ENCODE measurements around the gene MXRA5.
"Not testable (repeated sequence)": the region's sequence is repeated elsewhere in the genome, so short reads cannot be mapped to it uniquely, and the experiment has no call there.

The MXRA5 gene

DNA sequence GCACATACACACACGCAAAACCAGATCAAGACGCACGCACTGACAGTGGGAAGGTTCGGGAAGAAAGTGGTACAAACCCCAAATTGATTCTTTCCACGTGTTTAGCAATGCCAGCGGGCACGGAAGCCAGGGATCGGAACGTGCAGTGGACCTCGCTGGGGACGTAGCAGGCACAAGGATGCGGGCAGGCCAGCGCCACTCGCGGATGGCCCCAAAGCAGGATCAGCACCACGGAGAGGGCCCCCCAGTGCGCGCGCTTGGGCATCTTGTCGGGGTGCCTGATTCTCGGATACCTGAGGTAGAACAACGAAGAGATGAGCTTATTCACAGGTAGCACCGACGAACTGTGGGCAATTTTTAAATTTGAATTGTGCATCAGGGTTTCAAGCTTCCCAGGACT, 2.9 kb downstream of the MXRA5 start:
- not testable (repeated sequence) for H3K27ac ChIP-seq (ENCODE audit: low read depth, low read length); H3K36me3 ChIP-seq (ENCODE audit: control insufficient read depth, insufficient read depth, low read length); H3K9me3 ChIP-seq (ENCODE audit: control insufficient read depth, insufficient read depth, low read depth, low read length); H3K4me1 ChIP-seq (ENCODE audit: control insufficient read depth, insufficient read depth, low read length); H3K9ac ChIP-seq (ENCODE audit: low read length); H3K4me3 ChIP-seq (ENCODE audit: low read depth, low read length)
- H3K27me3 ChIP-seq (ENCODE audit: control insufficient read depth, insufficient read depth, low read length), result peaks cover 69% of the 10 kb centered on the region

GRCh38 chrX:3340016-3340415, 6.4 kb downstream of the MXRA5 start:
- Histone ChIP-seq H3K9me3 (ENCODE audit: control insufficient read depth, insufficient read depth, low read depth, low read length) (peaks cover 3% of the 10 kb centered on the region), H3K27me3 (ENCODE audit: control insufficient read depth, insufficient read depth, low read length) (peaks cover 36% of the 10 kb centered on the region), H3K4me1 (ENCODE audit: control insufficient read depth, insufficient read depth, low read length) (no peaks in the 10 kb centered on the region), H3K9ac (ENCODE audit: low read length) (no peak overlapping the region), H3K36me3 (ENCODE audit: control insufficient read depth, insufficient read depth, low read length) (no peaks in the 10 kb centered on the region), H3K4me3 (ENCODE audit: low read depth, low read length) (no peak overlapping the region), H3K27ac (ENCODE audit: low read depth, low read length) (no peak overlapping the region)

- Histone ChIP-seq H3K36me3 (ENCODE audit: control insufficient read depth, insufficient read depth, low read length) (no peaks in the 10 kb centered on the region), H3K9me3 (ENCODE audit: control insufficient read depth, insufficient read depth, low read depth, low read length) (peaks cover 3% of the 10 kb centered on the region; the same call in 1 of the 2 replicates), H3K27ac (ENCODE audit: low read depth, low read length) (no peak overlapping the region)
Observed at GRCh38 chrX:3326681-3327080, 19.8 kb downstream of the MXRA5 start.

DNA sequence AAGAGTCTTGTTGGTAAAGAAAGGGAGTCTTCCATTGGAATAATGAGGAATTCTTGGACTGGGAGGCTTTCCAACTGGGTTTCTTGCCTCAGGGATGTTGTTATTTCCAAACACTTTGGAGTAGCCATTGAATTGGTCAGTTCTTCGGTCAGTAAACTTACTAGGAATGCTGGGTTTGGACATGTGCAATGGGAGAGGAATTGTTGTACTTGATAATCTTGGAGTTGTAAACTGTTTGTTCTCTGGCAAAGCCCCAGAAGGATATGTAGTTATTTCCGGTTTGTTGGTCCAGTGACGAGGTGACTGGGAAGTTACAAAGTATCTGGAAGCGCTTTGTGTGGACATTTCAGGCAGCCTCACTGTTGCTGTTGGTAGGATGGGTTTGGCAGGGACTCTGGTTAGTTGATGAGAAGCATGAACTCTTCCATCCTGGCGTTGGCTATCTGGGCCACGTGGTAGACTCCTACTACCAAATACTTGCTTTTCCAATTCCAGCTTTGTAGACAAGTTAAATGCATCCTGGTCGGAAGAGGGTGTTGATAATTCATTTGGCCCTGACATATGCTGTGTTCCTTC, 25.9 kb downstream of the MXRA5 start:
- Histone ChIP-seq H3K4me3 (ENCODE audit: low read depth, low read length) (no peak overlapping the region), H3K27ac (ENCODE audit: low read depth, low read length) (no peak overlapping the region), H3K9ac (ENCODE audit: low read length) (no peak overlapping the region), H3K9me3 (ENCODE audit: control insufficient read depth, insufficient read depth, low read depth, low read length) (peaks cover 6% of the 10 kb centered on the region), H3K27me3 (ENCODE audit: control insufficient read depth, insufficient read depth, low read length) (peaks cover 4% of the 10 kb centered on the region; the same call in 1 of the 2 replicates), H3K4me1 (ENCODE audit: control insufficient read depth, insufficient read depth, low read length) (no peaks in the 10 kb centered on the region), H3K36me3 (ENCODE audit: control insufficient read depth, insufficient read depth, low read length) (no peaks in the 10 kb centered on the region)

More at GRCh38 chrX:3326681-3327080, 19.8 kb downstream of the MXRA5 start:
- H3K4me1 ChIP-seq (ENCODE audit: control insufficient read depth, insufficient read depth, low read length), result no peaks in the 10 kb centered on the region
- H3K9ac ChIP-seq (ENCODE audit: low read length), result no peak overlapping the region
- peaks cover 31% of the 10 kb centered on the region for H3K27me3 ChIP-seq (ENCODE audit: control insufficient read depth, insufficient read depth, low read length)
- no peak overlapping the region for H3K4me3 ChIP-seq (ENCODE audit: low read depth, low read length)

- no peak overlapping the region for H3K4me3 ChIP-seq (ENCODE audit: low read depth, low read length)
- no peak overlapping the region for H3K27ac ChIP-seq (ENCODE audit: low read depth, low read length)
- no peaks in the 10 kb centered on the region for H3K36me3 ChIP-seq (ENCODE audit: control insufficient read depth, insufficient read depth, low read length)
- H3K4me1 ChIP-seq (ENCODE audit: control insufficient read depth, insufficient read depth, low read length), result no peaks in the 10 kb centered on the region
- peaks cover 3% of the 10 kb centered on the region; the same call in 1 of the 2 replicates for H3K9me3 ChIP-seq (ENCODE audit: control insufficient read depth, insufficient read depth, low read depth, low read length)
- H3K27me3 ChIP-seq (ENCODE audit: control insufficient read depth, insufficient read depth, low read length), result no peaks in the 10 kb centered on the region; the same call in 1 of the 2 replicates
- no peak overlapping the region for H3K9ac ChIP-seq (ENCODE audit: low read length)
Observed at GRCh38 chrX:3317191-3317718, 29.2 kb downstream of the MXRA5 start.

DNA sequence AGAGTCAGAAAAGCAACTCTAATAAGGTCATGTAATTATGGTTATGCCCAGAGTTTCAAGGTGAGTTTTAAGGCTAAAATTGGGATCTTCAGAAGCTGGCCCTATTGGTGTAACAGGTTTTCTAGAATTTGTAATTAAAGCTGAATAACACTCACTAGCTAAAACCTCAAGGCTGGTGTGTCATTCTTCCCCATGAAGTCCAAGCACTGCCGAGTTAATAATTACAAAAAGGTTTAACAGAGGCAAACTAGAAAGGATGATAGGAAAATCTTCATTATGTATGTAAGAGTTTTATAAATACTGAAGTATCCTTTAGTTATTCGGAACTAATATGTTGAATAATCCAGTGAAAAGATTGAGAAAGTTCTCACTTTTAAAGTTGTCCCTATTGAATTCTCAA, 34.3 kb downstream of the MXRA5 start:
- Histone ChIP-seq H3K9me3 (ENCODE audit: control insufficient read depth, insufficient read depth, low read depth, low read length) (peaks cover 5% of the 10 kb centered on the region), H3K36me3 (ENCODE audit: control insufficient read depth, insufficient read depth, low read length) (peaks cover 5% of the 10 kb centered on the region; the same call in 1 of the 2 replicates), H3K27ac (ENCODE audit: low read depth, low read length) (no peak overlapping the region), H3K4me1 (ENCODE audit: control insufficient read depth, insufficient read depth, low read length) (no peaks in the 10 kb centered on the region), H3K27me3 (ENCODE audit: control insufficient read depth, insufficient read depth, low read length) (no peaks in the 10 kb centered on the region; the same call in 1 of the 2 replicates), H3K9ac (ENCODE audit: low read length) (no peak overlapping the region), H3K4me3 (ENCODE audit: low read depth, low read length) (no peak overlapping the region)

GRCh38 chrX:3307881-3308280, 38.6 kb downstream of the MXRA5 start:
- H3K4me1 ChIP-seq (ENCODE audit: control insufficient read depth, insufficient read depth, low read length), result no peaks in the 10 kb centered on the region
- H3K9me3 ChIP-seq (ENCODE audit: control insufficient read depth, insufficient read depth, low read depth, low read length), result peaks cover 5% of the 10 kb centered on the region
- no peak overlapping the region for H3K9ac ChIP-seq (ENCODE audit: low read length)
- H3K4me3 ChIP-seq (ENCODE audit: low read depth, low read length), result no peak overlapping the region
- H3K27me3 ChIP-seq (ENCODE audit: control insufficient read depth, insufficient read depth, low read length), result no peaks in the 10 kb centered on the region; the same call in 1 of the 2 replicates
- no peak overlapping the region for H3K27ac ChIP-seq (ENCODE audit: low read depth, low read length)
- peaks cover 5% of the 10 kb centered on the region; the same call in 1 of the 2 replicates for H3K36me3 ChIP-seq (ENCODE audit: control insufficient read depth, insufficient read depth, low read length)

- Histone ChIP-seq H3K4me3 (ENCODE audit: low read depth, low read length) (no peak overlapping the region), H3K9ac (ENCODE audit: low read length) (no peak overlapping the region), H3K27me3 (ENCODE audit: control insufficient read depth, insufficient read depth, low read length) (peaks cover 7% of the 10 kb centered on the region; the same call in 1 of the 2 replicates), H3K4me1 (ENCODE audit: control insufficient read depth, insufficient read depth, low read length) (no peaks in the 10 kb centered on the region), H3K36me3 (ENCODE audit: control insufficient read depth, insufficient read depth, low read length) (no peaks in the 10 kb centered on the region), H3K9me3 (ENCODE audit: control insufficient read depth, insufficient read depth, low read depth, low read length) (no peaks in the 10 kb centered on the region), H3K27ac (ENCODE audit: low read depth, low read length) (no peak overlapping the region)
Observed at GRCh38 chrX:3299636-3300035, 46.8 kb downstream of the MXRA5 start.

DNA sequence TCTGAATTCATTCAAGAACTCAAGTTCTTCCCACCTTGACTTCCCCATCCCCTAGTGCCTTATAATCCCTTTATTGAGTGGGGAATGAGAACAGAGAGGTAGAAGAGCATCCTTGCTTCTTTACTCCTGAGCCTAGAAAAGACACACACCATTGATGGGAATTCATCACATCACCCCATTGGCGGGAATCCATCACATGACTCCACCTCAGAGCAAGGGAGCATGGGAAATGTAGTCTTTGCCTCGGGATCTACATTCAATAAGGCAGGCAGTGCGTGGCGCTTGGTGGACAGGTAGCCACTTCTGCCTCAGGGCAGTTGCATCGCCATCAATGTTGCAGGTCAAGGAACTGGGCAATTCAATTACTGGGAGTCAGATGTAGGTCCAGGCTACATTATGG, 50.7 kb downstream of the MXRA5 start:
- H3K36me3 ChIP-seq (ENCODE audit: control insufficient read depth, insufficient read depth, low read length), result no peaks in the 10 kb centered on the region
- H3K9ac ChIP-seq (ENCODE audit: low read length), result no peak overlapping the region
- H3K9me3 ChIP-seq (ENCODE audit: control insufficient read depth, insufficient read depth, low read depth, low read length), result no peaks in the 10 kb centered on the region
- peaks cover 4% of the 10 kb centered on the region; the same call in 1 of the 2 replicates for H3K27me3 ChIP-seq (ENCODE audit: control insufficient read depth, insufficient read depth, low read length)
- H3K27ac ChIP-seq (ENCODE audit: low read depth, low read length), result no peak overlapping the region
- H3K4me1 ChIP-seq (ENCODE audit: control insufficient read depth, insufficient read depth, low read length), result no peaks in the 10 kb centered on the region
- no peak overlapping the region for H3K4me3 ChIP-seq (ENCODE audit: low read depth, low read length)

DNA sequence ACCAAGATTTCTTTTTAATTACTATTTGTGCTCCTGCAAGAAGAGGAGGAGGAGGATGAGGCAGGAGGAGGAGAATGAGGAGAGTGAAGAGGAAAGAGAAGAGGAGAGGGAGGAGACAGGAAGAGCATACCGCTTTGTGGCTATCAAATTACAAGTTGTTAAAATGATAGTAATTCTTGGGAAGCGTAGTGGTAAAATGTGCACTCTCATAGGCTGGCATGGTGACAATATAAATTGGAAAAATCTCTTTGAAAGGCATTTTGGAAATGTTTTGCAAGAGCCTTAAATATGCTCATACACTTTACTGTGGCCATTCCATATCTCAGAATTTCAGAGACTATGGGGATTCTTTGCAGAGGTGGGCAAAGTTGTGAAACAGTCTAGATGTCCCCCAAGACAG, 53.2 kb downstream of the MXRA5 start:
- Histone ChIP-seq H3K27me3 (ENCODE audit: control insufficient read depth, insufficient read depth, low read length) (no peaks in the 10 kb centered on the region), H3K9ac (ENCODE audit: low read length) (no peak overlapping the region), H3K27ac (ENCODE audit: low read depth, low read length) (no peak overlapping the region), H3K4me3 (ENCODE audit: low read depth, low read length) (no peak overlapping the region), H3K36me3 (ENCODE audit: control insufficient read depth, insufficient read depth, low read length) (no peaks in the 10 kb centered on the region), H3K9me3 (ENCODE audit: control insufficient read depth, insufficient read depth, low read depth, low read length) (0 out of 2 replicates have a peak, but pooled peaks cover 4% of the 10 kb centered on the region), H3K4me1 (ENCODE audit: control insufficient read depth, insufficient read depth, low read length) (no peaks in the 10 kb centered on the region)

DNA sequence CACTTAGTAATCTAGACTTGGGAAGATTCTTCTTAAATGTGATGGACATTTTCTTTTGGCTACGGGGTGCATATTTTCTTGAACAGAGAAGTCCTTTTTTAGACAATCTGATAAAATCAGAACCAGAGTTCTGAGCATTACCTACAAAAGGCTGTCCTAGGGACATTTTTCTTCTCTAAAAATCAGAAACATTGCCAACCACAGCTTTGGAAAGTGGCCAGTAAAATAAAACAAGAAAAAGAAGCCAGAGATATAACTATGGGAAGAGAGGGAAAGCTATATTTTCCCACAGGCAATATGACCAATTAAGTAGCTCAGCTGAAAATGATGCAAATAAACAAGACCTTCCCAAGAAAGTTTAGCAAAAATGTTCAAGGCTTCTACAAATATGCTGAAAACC, 55.9 kb downstream of the MXRA5 start:
- Histone ChIP-seq H3K27me3 (ENCODE audit: control insufficient read depth, insufficient read depth, low read length) (no peaks in the 10 kb centered on the region), H3K4me3 (ENCODE audit: low read depth, low read length) (no peak overlapping the region), H3K27ac (ENCODE audit: low read depth, low read length) (no peak overlapping the region), H3K4me1 (ENCODE audit: control insufficient read depth, insufficient read depth, low read length) (peaks cover 6% of the 10 kb centered on the region), H3K36me3 (ENCODE audit: control insufficient read depth, insufficient read depth, low read length) (no peaks in the 10 kb centered on the region), H3K9ac (ENCODE audit: low read length) (no peak overlapping the region), H3K9me3 (ENCODE audit: control insufficient read depth, insufficient read depth, low read depth, low read length) (0 out of 2 replicates have a peak, but pooled peaks cover 4% of the 10 kb centered on the region)

Data from HUES6 (cell line).